GM20431 (cell line): ENCODE data around the gene PTPN14.

Source experiments
- in situ Hi-C: fragments of 300-500 bp; cut with MseI, MboI; formaldehyde crosslinking; loops from one replicate; pipeline ENCODE4 v1.15.0; 2020; ENCODE audit warnings: low sequenced_read_pairs; ENCODE audit not compliant: unreplicated experiment

The PTPN14 gene

GRCh38 chr1:214570442-214570841 lies 19.0 kb upstream of the PTPN14 start:
- in situ Hi-C loops, result no loop called here

GRCh38 chr1:214569357-214570004 lies 18.1 kb upstream of the PTPN14 start:
- in situ Hi-C loops, result no loop called here

- in situ Hi-C loops, result no loop called here
These were observed 16.9 kb upstream of the PTPN14 start for GRCh38 chr1:214568328-214568727.

GRCh38 chr1:214567481-214567980 lies 16.1 kb upstream of the PTPN14 start:
- in situ Hi-C loops, result no loop called here

GRCh38 chr1:214566158-214567104 lies 15.0 kb upstream of the PTPN14 start:
- in situ Hi-C loops, result no loop called here

- in situ Hi-C loops, result no loop called here
These were observed 13.9 kb upstream of the PTPN14 start for GRCh38 chr1:214565310-214565709.

- in situ Hi-C loops, result no loop called here
These were observed 12.5 kb upstream of the PTPN14 start for GRCh38 chr1:214563881-214564280.

GRCh38 chr1:214557952-214558735 lies 6.7 kb upstream of the PTPN14 start:
- in situ Hi-C loops, result no loop called here

- in situ Hi-C loops, result no loop called here
These were observed 1.8 kb upstream of the PTPN14 start for GRCh38 chr1:214553142-214553710.

GRCh38 chr1:214552174-214552608 lies 789 bp upstream of the PTPN14 start:
- in situ Hi-C loops, result no loop called here

GRCh38 chr1:214550857-214551435 lies 456 bp downstream of the PTPN14 start:
- in situ Hi-C loops, result no loop called here

GRCh38 chr1:214550013-214550856 lies 1.2 kb downstream of the PTPN14 start:
- in situ Hi-C loops, result no loop called here

- in situ Hi-C loops, result no loop called here
These were observed 1.8 kb downstream of the PTPN14 start for GRCh38 chr1:214549604-214550003.

- in situ Hi-C loops, result no loop called here
These were observed 2.4 kb downstream of the PTPN14 start for GRCh38 chr1:214548988-214549387.

GRCh38 chr1:214548271-214548670 lies 3.1 kb downstream of the PTPN14 start:
- in situ Hi-C loops, result no loop called here

- in situ Hi-C loops, result no loop called here
These were observed 3.7 kb downstream of the PTPN14 start for GRCh38 chr1:214547747-214548146.

- in situ Hi-C loops, result no loop called here
These were observed 4.3 kb downstream of the PTPN14 start for GRCh38 chr1:214546886-214547641.

GRCh38 chr1:214546084-214546483 lies 5.3 kb downstream of the PTPN14 start:
- in situ Hi-C loops, result no loop called here
